HG03354 (cell line): ENCODE data around the gene ITPR3.

Experiments
- ATAC-seq: cut with Tn5 transposase; IDR thresholded peaks from one replicate; pipeline ENCODE4 v1.9.1; 2021; ENCODE audit warnings: mild to moderate bottlenecking; ENCODE audit not compliant: unreplicated experiment, poor library complexity, severe bottlenecking

The ITPR3 gene

GRCh38 chr6:33682341-33682740 is 61.2 kb downstream of the ITPR3 start:
- ATAC-seq = no peak

- no peak for ATAC-seq
Measured at GRCh38 chr6:33683051-33683571, 62.0 kb downstream of the ITPR3 start.

GRCh38 chr6:33683576-33684427 is 62.7 kb downstream of the ITPR3 start:
- no peak for ATAC-seq

GRCh38 chr6:33684428-33684896 is 63.3 kb downstream of the ITPR3 start:
- ATAC-seq = no peak

GRCh38 chr6:33684983-33685382 is 63.9 kb downstream of the ITPR3 start:
- ATAC-seq = no peak

GRCh38 chr6:33685411-33686224 is 64.5 kb downstream of the ITPR3 start:
- no peak for ATAC-seq

GRCh38 chr6:33686225-33686924 is 65.3 kb downstream of the ITPR3 start:
- ATAC-seq = no peak

GRCh38 chr6:33686981-33687975 is 66.2 kb downstream of the ITPR3 start:
- no peak for ATAC-seq

GRCh38 chr6:33688006-33688405 is 66.9 kb downstream of the ITPR3 start:
- no peak for ATAC-seq

GRCh38 chr6:33688451-33689147 is 67.5 kb downstream of the ITPR3 start:
- no peak for ATAC-seq

GRCh38 chr6:33689148-33689494 is 68.0 kb downstream of the ITPR3 start:
- no peak for ATAC-seq

- no peak for ATAC-seq
Measured at GRCh38 chr6:33689879-33690278, 68.8 kb downstream of the ITPR3 start.

- no peak for ATAC-seq
Measured at GRCh38 chr6:33690766-33691165, 69.6 kb downstream of the ITPR3 start.

GRCh38 chr6:33691456-33692077 is 70.4 kb downstream of the ITPR3 start:
- no peak for ATAC-seq

- ATAC-seq = no peak
Measured at GRCh38 chr6:33692078-33692759, 71.1 kb downstream of the ITPR3 start.

GRCh38 chr6:33692760-33693158 is 71.6 kb downstream of the ITPR3 start:
- peak; percentile 42 for ATAC-seq
